Keratinocyte (primary cell): ENCODE data around the gene WWC2. TPM values are rescaled to one million over a fixed set of nuclear protein-coding genes. Genes with fewer than 3 reads are reported as not detected.

ENCODE experiments used
- DNase-seq: peaks from one replicate; pipeline ENCODE4 v3.0.0-alpha.2; 2011; ENCODE audit warnings: low read depth, missing footprints, low spot score
- FAIRE-seq: peaks from 2 replicates; lab custom pipeline; 2011; peaks lifted over from hg19 to GRCh38; lab: Jason Lieb, UNC
- H2AFZ ChIP-seq: 2 replicates; pipeline ENCODE4 v1.6.0; 2012; ENCODE audit warnings: low read length, control low read depth, inconsistent platforms; ENCODE audit not compliant: control insufficient read depth
- H3K27ac ChIP-seq: 2 replicates; pipeline ENCODE4 v1.5.1; 2011; ENCODE audit warnings: low read length; ENCODE audit not compliant: control insufficient read depth, insufficient read depth
- H3K27me3 ChIP-seq: 3 replicates; pipeline ENCODE4 v1.6.0; 2011; ENCODE audit warnings: low read length; ENCODE audit not compliant: control insufficient read depth, insufficient read depth; ENCODE audit errors: extremely low read depth
- H3K36me3 ChIP-seq, 2 experiments: 2 replicates in 1 of 2; 3 replicates in 1 of 2; pipeline ENCODE4 v1.5.1; 2011; ENCODE audit warnings: low read length in 2 of 2, mild to moderate bottlenecking in 1 of 2; ENCODE audit not compliant: control insufficient read depth in 2 of 2, insufficient read depth in 2 of 2; ENCODE audit errors: extremely low read depth in 1 of 2
- H3K4me1 ChIP-seq: 3 replicates; pipeline ENCODE4 v1.5.1; 2011; ENCODE audit warnings: low read length; ENCODE audit not compliant: control insufficient read depth, insufficient read depth; ENCODE audit errors: extremely low read depth
- H3K4me2 ChIP-seq: 3 replicates; pipeline ENCODE4 v1.6.0; 2011; ENCODE audit warnings: low read depth, low read length; ENCODE audit not compliant: control insufficient read depth, insufficient read depth; ENCODE audit errors: extremely low read depth
- H3K4me3 ChIP-seq, 3 experiments: fragments of 200-600 bp in 1 of 3; sonication (generic) in 1 of 3; 2 replicates in 2 of 3; 3 replicates in 1 of 3; pipeline ENCODE4 v1.5.1; 2011 to 2016; ENCODE audit warnings: low read length in 3 of 3, mild to moderate bottlenecking in 3 of 3, control low read depth in 2 of 3, inconsistent platforms in 1 of 3, low read depth in 1 of 3, mixed read lengths in 1 of 3, mixed run types in 1 of 3, moderate library complexity in 1 of 3; ENCODE audit not compliant: control insufficient read depth in 2 of 3, insufficient read depth in 2 of 3; ENCODE audit errors: extremely low read depth in 1 of 3
- H3K79me2 ChIP-seq: 2 replicates; pipeline ENCODE4 v1.6.0; 2012; ENCODE audit warnings: low read length; ENCODE audit not compliant: control insufficient read depth, insufficient read depth
- H3K9ac ChIP-seq: 3 replicates; pipeline ENCODE4 v1.6.0; 2011; ENCODE audit warnings: low read length; ENCODE audit not compliant: control insufficient read depth, insufficient read depth; ENCODE audit errors: extremely low read depth
- H3K9me1 ChIP-seq: 3 replicates; pipeline ENCODE4 v1.6.0; 2011; ENCODE audit warnings: low read length; ENCODE audit not compliant: control insufficient read depth, insufficient read depth; ENCODE audit errors: extremely low read depth
- H3K9me3 ChIP-seq: 2 replicates; pipeline ENCODE4 v1.5.1; 2012; ENCODE audit warnings: low read depth, low read length; ENCODE audit not compliant: control insufficient read depth
- H4K20me1 ChIP-seq: 3 replicates; pipeline ENCODE4 v1.6.0; 2011; ENCODE audit warnings: low read length; ENCODE audit not compliant: control insufficient read depth, insufficient read depth; ENCODE audit errors: extremely low read depth
- EZH2 ChIP-seq: IDR thresholded peaks from one replicate; pipeline ENCODE4 v1.6.1; 2012; ENCODE audit warnings: inconsistent platforms, mild to moderate bottlenecking, low read length, moderate library complexity
- dilution Hi-C: fragments of 300-500 bp; cut with MboI; formaldehyde crosslinking; loops from one replicate; pipeline ENCODE4 v1.7.0; 2020; ENCODE audit warnings: low sequenced_read_pairs; ENCODE audit not compliant: extremely low pct_ligation_motif_present
- polyA plus RNA-seq, 5 experiments: library from polyadenylated mRNA; depleted of rRNA in 3 of 5; stranded (reverse) in 3 of 5; stranded (forward) in 1 of 5; unstranded in 1 of 5; fragments of >200 nt; gene quantifications; 1 replicate in 1 of 5; 2 replicates in 3 of 5; 3 replicates in 1 of 5; pipeline versions ENCODE4 v1.2.1 to v1.2.3, GENCODE V29; 2011 to 2012; ENCODE audit warnings: missing spikeins in 2 of 5, low read depth in 1 of 5, low replicate concordance in 1 of 5
- TF ChIP-seq, protein P1 (sequence below), 3 experiments: IDR thresholded peaks in 1 of 3; conservative IDR thresholded peaks in 1 of 3; optimal IDR thresholded peaks in 1 of 3; 2 replicates in 2 of 3; 3 replicates in 1 of 3; pipeline versions ENCODE3 to v1.5.1; 2011; ENCODE audit warnings: low read length in 3 of 3, mild to moderate bottlenecking in 3 of 3, moderate library complexity in 2 of 3, control low read depth in 1 of 3, inconsistent platforms in 1 of 3; ENCODE audit not compliant: insufficient read depth in 2 of 3; ENCODE audit errors: extremely low read depth in 1 of 3

The WWC2 gene
- polyA plus RNA-seq, 1 donor (not counting 4 experiments of a cell fraction or from before 2014, with no cell fraction given) = 15.4 TPM

- no peak for TF ChIP-seq EZH2
- TF ChIP-seq, protein P1, sequence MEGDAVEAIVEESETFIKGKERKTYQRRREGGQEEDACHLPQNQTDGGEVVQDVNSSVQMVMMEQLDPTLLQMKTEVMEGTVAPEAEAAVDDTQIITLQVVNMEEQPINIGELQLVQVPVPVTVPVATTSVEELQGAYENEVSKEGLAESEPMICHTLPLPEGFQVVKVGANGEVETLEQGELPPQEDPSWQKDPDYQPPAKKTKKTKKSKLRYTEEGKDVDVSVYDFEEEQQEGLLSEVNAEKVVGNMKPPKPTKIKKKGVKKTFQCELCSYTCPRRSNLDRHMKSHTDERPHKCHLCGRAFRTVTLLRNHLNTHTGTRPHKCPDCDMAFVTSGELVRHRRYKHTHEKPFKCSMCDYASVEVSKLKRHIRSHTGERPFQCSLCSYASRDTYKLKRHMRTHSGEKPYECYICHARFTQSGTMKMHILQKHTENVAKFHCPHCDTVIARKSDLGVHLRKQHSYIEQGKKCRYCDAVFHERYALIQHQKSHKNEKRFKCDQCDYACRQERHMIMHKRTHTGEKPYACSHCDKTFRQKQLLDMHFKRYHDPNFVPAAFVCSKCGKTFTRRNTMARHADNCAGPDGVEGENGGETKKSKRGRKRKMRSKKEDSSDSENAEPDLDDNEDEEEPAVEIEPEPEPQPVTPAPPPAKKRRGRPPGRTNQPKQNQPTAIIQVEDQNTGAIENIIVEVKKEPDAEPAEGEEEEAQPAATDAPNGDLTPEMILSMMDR (optimal IDR thresholded peaks at IDR 0.05 in 1 of 3, IDR thresholded peaks at IDR 0.05 in 1 of 3, conservative IDR thresholded peaks at IDR 0.05 in 1 of 3; ENCODE audit: extremely low read depth in 1 of 3, insufficient read depth in 2 of 3, low read length in 3 of 3) = peak in 2 of 3 experiments; percentile 12 to 24
- Histone ChIP-seq H3K4me2 (peak overlapping the region; percentile 91), H3K27me3 (no peaks in the 10 kb centered on the region), H3K27ac (peak overlapping the region; percentile 81), H3K9me3 (no peaks in the 10 kb centered on the region), H4K20me1 (peaks cover 5% of the 10 kb centered on the region), H2AFZ (peak overlapping the region; percentile 54), H3K36me3 (no peaks in the 10 kb centered on the region), H3K4me3 (peak overlapping the region; percentile 83 to 98 (median 93)), H3K79me2 (peaks cover 54% of the 10 kb centered on the region), H3K9me1 (peaks cover 4% of the 10 kb centered on the region), H3K4me1 (peaks cover 16% of the 10 kb centered on the region), H3K9ac (peak overlapping the region; percentile 84)
- no peak for DNase-seq
- dilution Hi-C loops = no loop called here
- FAIRE-seq = no peak
Measured at GRCh38 chr4:183099537-183100297, 660 bp downstream of the WWC2 start.

DNA sequence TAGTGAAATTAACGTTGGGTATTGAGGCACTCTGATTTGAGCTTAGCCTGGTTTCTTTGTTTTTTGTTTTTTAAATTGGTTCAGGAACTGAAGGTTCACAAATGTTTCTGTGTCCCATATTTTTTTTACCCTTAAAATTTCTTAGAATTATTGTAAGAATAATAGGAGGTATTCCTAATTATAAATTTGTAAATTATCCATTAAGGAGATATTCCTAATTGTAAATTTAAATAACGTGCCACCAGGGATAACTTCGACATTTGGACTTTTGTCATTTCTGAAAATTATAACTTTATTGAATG, 1.2 kb downstream of the WWC2 start:
- peaks cover 5% of the 10 kb centered on the region for H4K20me1 ChIP-seq
- peaks cover 59% of the 10 kb centered on the region for H3K79me2 ChIP-seq
- H3K9ac ChIP-seq = peak overlapping the region; percentile 84
- H3K4me1 ChIP-seq = peaks cover 11% of the 10 kb centered on the region
- TF ChIP-seq, protein P1 (optimal IDR thresholded peaks at IDR 0.05 in 1 of 3, IDR thresholded peaks at IDR 0.05 in 1 of 3, conservative IDR thresholded peaks at IDR 0.05 in 1 of 3; ENCODE audit: extremely low read depth in 1 of 3, insufficient read depth in 2 of 3, low read length in 3 of 3) = no peak
- no peak for TF ChIP-seq EZH2
- peak overlapping the region; percentile 91 for H3K4me2 ChIP-seq
- no peaks in the 10 kb centered on the region for H3K9me3 ChIP-seq
- no peak for FAIRE-seq
- H3K36me3 ChIP-seq = no peaks in the 10 kb centered on the region
- peak overlapping the region; percentile 83 to 98 (median 93) for H3K4me3 ChIP-seq
- dilution Hi-C loops = no loop called here
- H3K9me1 ChIP-seq = peaks cover 4% of the 10 kb centered on the region
- H3K27me3 ChIP-seq = no peaks in the 10 kb centered on the region
- peak overlapping the region; percentile 81 for H3K27ac ChIP-seq
- DNase-seq = no peak
- no peak overlapping the region for H2AFZ ChIP-seq
